Stimulated activated CD4-positive, alpha-beta T cell treated with anti-CD3 and anti-CD28 coated beads, Interleukin-2, amount 100 ng/mL, for 48 hours (primary cell): ENCODE data around the gene CEND1.

Source experiments
- DNase-seq, 2 donors: peaks; one replicate each; pipeline ENCODE4 v3.0.0-alpha.2; 2020

Gene CEND1

GRCh38 chr11:777288-778255, 12.3 kb downstream of the CEND1 start, which contains the start of gene GATD1:
TSS of gene GATD1 (minus strand) at chr11:777487. CDS start at chr11:777462, 25 bp downstream.
- peak; percentile 95 for DNase-seq

- no peak for DNase-seq
Measured at GRCh38 chr11:776561-777287, 13.2 kb downstream of the CEND1 start.

GRCh38 chr11:776263-776560, 13.7 kb downstream of the CEND1 start:
- DNase-seq: no peak

- DNase-seq: no peak
Measured at GRCh38 chr11:774873-775592, 14.9 kb downstream of the CEND1 start.

GRCh38 chr11:773830-774229, 16.1 kb downstream of the CEND1 start:
- no peak for DNase-seq

GRCh38 chr11:773425-773824, 16.5 kb downstream of the CEND1 start:
- DNase-seq: no peak

- DNase-seq: no peak
Measured at GRCh38 chr11:772429-773390, 17.2 kb downstream of the CEND1 start.

GRCh38 chr11:771617-772204, 18.2 kb downstream of the CEND1 start:
- no peak for DNase-seq

- DNase-seq: no peak
Measured at GRCh38 chr11:770642-771616, 19.0 kb downstream of the CEND1 start.

GRCh38 chr11:769887-770641, 19.8 kb downstream of the CEND1 start:
- DNase-seq: no peak

GRCh38 chr11:767238-767637, 22.7 kb downstream of the CEND1 start:
- no peak for DNase-seq

- DNase-seq: no peak
Measured at GRCh38 chr11:766936-767210, 23.0 kb downstream of the CEND1 start.

- no peak for DNase-seq
Measured at GRCh38 chr11:766106-766935, 23.6 kb downstream of the CEND1 start.

GRCh38 chr11:765802-766091, 24.1 kb downstream of the CEND1 start:
- no peak for DNase-seq

- peak; percentile 48 to 51 for DNase-seq
Measured at GRCh38 chr11:765025-765801, 24.7 kb downstream of the CEND1 start.

GRCh38 chr11:764322-765024, 25.4 kb downstream of the CEND1 start:
- DNase-seq: no peak

- DNase-seq: no peak
Measured at GRCh38 chr11:763549-764321, 26.2 kb downstream of the CEND1 start.
